GM19193 (cell line): Measurements from ENCODE around the gene SYS1.

Source experiments
- POLR2A ChIP-seq: IDR thresholded peaks from 4 replicates; pipeline ENCODE4 v1.6.1; 2011; ENCODE audit not compliant: insufficient read depth, insufficient read length; ENCODE audit errors: extremely low read depth

SYS1 gene

DNA sequence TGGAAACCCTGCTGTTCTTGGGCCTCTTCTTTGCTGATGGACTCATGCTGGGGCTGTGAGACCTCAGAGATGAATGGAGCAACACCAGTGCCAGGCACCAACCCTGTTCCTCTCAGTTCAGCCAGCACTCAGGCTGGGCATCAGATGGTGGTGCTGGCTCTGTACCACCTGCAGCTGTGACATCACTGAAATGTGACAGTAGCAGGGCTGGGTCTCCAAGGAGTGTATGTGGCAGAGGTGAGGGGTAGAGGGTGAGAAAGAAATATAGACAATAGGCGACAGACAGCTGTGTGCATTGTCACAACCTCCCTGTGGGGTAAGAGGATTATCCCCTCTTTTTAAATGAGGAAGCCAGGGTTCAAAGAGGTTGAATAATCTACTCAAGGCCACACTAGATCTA, 15.2 kb downstream of the SYS1 start, which contains the start of gene TP53TG5:
TP53TG5 (minus strand) TSS at position 135 of the 400 bp plus-strand sequence; CDS start at position 46, 89 bp downstream.
- no peak for TF ChIP-seq POLR2A

DNA sequence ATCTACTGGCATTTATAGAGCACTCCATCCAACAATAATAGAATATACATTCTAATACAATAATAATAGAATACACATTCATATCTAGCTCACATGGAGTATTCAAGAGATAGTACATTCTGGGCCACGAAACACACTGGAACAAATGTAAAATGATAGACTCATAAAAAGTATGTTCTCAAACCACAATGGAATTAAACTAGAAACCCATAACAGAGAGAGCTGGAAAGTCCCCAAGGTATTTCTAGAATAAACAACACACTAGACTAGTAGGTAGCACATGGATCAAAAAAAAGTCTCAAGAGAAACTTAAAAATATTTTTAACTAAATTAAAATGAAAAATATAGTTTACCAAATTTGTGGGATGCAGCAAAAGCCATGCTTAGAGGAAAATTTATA, 24.3 kb downstream of the SYS1 start:
- no peak for TF ChIP-seq POLR2A

GRCh38 chr20:45390931-45391330, 28.0 kb downstream of the SYS1 start:
- TF ChIP-seq POLR2A, result no peak

- TF ChIP-seq POLR2A, result no peak
Observed at GRCh38 chr20:45391559-45391958, 28.6 kb downstream of the SYS1 start.

DNA sequence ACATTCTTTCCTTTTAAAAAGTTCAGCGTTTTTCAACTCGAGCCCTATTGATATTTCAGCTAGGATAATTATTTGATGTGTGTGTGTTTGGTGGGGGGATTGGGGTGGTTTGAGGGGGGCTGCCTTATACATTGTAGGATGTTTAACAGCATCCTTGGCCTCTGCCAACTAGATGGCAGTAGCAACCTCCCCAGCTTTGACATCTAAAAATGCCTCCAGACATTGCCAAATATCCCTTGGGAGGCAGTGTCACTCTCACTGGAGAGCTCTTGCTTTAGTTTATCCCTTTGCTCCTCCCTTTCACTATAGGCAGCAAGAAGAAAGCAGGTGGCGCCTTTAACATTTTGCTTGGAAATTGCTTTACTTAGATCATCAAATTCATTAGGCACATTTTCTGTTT, 29.8 kb downstream of the SYS1 start:
- no peak for TF ChIP-seq POLR2A

DNA sequence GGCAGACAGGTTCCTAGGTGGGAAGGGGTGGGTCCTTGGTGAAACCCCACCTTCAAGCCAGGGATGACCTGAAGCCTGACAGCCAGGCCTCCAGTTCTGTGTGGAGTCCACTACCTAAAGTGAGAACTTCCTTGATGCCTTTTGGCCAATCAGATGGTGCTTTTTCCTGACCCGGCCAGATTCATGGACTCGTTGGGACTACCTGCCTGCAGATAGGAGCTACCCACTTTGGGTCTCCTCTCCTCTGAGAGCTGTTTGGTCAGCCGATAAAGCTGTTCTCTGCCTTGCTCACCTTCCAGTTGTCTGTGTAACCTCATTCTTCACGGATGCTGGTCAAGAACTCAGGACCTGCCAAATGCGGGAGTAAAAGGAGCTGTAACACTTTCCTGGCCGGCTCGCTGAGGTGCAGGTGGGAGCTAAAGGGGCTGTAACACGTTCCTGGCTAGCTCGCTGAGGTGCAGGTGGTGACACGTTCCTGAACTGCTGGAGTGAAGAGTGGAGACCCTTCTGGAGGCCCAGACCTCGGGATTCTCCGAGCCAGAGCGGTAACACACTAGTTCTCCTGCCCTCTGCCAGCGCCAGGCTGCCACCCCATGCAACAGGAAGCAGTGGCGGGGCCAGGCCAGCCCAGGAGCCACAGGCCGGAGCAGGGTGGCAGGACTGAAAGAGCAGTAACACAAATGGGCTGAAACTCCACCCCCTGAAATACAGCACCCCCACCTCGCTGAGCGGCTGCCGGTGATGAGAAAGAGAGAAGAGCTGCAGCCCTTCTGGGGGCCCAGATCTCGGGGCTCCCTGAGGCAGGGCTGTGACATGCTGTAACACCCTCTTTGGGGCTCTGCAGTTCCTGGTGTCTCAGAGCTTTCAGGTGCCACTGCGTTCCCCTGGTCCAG, 31.5 kb downstream of the SYS1 start:
- no peak for TF ChIP-seq POLR2A

DNA sequence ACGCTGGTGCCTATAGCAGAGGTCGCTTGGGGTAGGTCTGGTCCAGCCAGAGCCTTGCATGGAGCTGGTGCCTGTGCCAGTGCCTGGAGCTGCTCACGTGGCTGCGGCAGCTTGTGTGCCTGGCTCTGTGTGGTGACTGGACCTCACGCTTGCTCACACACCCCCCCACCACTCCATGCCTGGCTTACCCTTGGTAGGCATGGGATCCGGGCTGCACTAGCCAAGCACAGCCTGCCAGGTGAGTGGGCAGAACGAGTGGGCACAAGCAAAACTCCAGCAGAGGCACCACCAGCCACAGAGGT, 32.1 kb downstream of the SYS1 start:
- TF ChIP-seq POLR2A, result no peak

GRCh38 chr20:45399018-45399417, 36.1 kb downstream of the SYS1 start:
- no peak for TF ChIP-seq POLR2A

DNA sequence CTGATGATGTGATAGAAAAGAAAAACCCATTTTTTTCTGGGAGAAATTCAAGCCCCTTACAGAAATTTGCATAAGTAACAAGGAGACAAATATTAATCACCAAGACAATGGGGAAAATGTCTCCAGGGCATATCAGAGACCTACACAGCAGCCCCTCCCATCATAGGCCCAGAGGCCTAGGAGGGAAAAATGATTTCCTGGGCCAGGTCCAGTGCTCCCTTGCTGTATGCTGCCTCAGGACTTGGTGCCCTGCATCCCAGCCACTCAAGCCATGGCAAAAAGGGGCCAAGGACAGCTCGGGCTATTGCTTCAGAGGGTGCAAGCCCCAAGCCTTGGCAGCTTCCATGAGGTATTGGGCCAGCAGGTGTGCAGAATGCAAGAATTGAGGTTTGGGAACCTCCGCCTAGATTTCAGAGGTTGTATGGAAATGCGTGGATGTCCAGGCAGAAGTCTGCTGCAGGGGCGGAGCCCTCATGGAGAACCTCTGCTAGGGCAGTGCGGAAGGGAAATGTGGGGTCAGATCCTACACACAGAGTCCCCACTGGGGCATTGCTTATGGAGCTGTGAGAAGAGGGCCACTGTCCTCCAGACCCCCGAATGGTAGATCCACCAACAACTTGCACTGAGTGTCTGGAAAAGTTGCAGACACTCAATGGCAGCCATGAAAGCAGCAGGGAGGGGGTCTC, 37.5 kb downstream of the SYS1 start:
- no peak for TF ChIP-seq POLR2A

DNA sequence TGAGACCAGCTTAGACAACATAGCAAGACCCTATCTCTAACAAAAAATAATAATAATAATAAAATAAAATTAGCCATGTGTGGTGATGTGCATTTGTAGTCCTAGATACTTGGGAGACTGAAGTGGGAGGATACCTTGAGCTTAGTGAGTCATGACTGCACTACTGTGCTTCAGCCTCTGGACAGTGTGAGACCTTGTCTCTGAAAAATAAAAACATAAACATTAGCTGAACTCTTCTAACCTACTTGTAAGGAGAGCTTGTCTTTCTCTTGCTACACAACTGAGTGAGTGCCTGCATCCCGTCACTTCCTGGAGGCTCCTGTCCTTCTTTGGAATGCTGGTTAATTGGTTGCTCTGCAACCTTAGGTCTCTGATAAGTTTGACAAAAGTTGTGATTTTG, 40.0 kb downstream of the SYS1 start:
- TF ChIP-seq POLR2A, result no peak

GRCh38 chr20:45404438-45404837, 41.5 kb downstream of the SYS1 start:
- no peak for TF ChIP-seq POLR2A

- TF ChIP-seq POLR2A, result no peak
Observed at GRCh38 chr20:45405571-45406259, 42.8 kb downstream of the SYS1 start.

DNA sequence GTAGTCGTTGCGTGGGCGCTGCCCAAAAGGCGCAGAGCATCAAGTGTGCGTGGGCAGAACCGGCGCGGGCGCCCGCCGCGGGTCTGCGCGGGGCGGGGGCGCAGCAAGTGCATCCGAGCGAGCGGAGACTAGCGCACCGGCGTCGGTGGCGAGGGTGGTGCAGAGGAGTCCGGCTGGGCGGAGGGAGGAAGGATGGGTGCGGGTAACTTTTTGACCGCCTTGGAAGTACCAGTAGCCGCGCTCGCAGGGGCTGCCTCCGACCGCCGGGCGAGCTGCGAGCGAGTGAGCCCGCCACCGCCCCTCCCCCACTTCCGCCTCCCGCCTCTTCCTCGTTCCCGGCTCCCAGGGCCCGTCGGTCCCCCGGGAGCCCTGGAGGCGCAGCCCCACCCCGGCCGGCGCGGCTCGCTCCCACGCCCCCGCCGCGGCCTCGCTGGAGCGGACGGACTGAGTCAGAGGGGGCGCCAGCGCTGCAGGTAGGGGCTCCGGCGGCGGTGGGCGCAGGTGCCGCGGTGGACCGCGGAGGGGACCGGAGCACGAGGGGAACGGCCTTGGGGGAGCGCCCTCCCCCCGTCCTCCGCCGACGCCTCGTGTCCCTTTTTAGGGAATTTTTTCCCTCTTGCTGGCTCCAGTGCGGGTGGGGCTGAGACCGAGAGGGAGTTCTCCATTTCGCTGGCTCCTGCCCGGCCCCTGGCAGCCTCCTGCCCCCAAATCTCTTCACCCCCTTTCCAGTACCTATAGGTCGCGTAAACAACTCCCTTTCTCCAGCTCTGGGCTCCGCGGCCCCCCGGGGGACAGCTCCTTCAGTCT, 43.5 kb downstream of the SYS1 start:
- TF ChIP-seq POLR2A, result no peak

GRCh38 chr20:45407067-45407745, 44.2 kb downstream of the SYS1 start:
- no peak for TF ChIP-seq POLR2A
